CD8-positive, alpha-beta memory T cell (primary cell): ENCODE measurements around the gene MAMDC2. TPM values are rescaled to one million over a fixed set of nuclear protein-coding genes. Genes with fewer than 3 reads are reported as not detected.

Experiments
- CTCF ChIA-PET: fragments of 350-600 bp; sonication (Branson Sonifier 250); formaldehyde crosslinking; loops from one replicate; lab custom pipeline; 2021; ENCODE audit warnings: antibody characterized with exemption; lab: Charles Lee
- POLR2A ChIA-PET: fragments of 350-600 bp; sonication (Branson Sonifier 250); formaldehyde crosslinking; loops from one replicate; lab custom pipeline; 2021; ENCODE audit warnings: antibody characterized with exemption; lab: Charles Lee
- DNase-seq, 5 donors: peaks; one replicate each; pipeline versions ENCODE4 v3.0.0 to v3.0.0-alpha.2; 2020 to 2022; ENCODE audit warnings: mixed read lengths in 1 of 5
- H3K27ac ChIP-seq: one replicate; pipeline ENCODE4 v1.7.0; 2013; ENCODE audit warnings: low read depth, mild to moderate bottlenecking, low read length, moderate library complexity
- H3K27me3 ChIP-seq: 2 replicates; pipeline ENCODE4 v1.7.0; 2013; ENCODE audit warnings: low read length, mild to moderate bottlenecking; ENCODE audit not compliant: insufficient read depth, poor library complexity, severe bottlenecking
- H3K36me3 ChIP-seq: 2 replicates; pipeline ENCODE4 v1.7.0; 2013; ENCODE audit warnings: mild to moderate bottlenecking, low read length, moderate library complexity; ENCODE audit not compliant: insufficient read depth
- H3K4me1 ChIP-seq: 2 replicates; pipeline ENCODE4 v1.7.0; 2013; ENCODE audit warnings: mild to moderate bottlenecking, low read length, moderate library complexity; ENCODE audit not compliant: insufficient read depth
- H3K4me3 ChIP-seq: 2 replicates; pipeline ENCODE4 v1.7.0; 2013; ENCODE audit warnings: mild to moderate bottlenecking, low read length
- H3K9me3 ChIP-seq: 2 replicates; pipeline ENCODE4 v1.7.0; 2013; ENCODE audit warnings: mild to moderate bottlenecking, low read length
- H3K27ac Mint-ChIP-seq, 8 donors: one replicate each; pipeline ENCODE4 v1.8.0; 2020 to 2021; ENCODE audit warnings: mixed read lengths in 8 of 8, mild to moderate bottlenecking in 6 of 8, inconsistent platforms in 3 of 8, moderate library complexity in 3 of 8
- H3K27me3 Mint-ChIP-seq, 2 donors: one replicate each; pipeline ENCODE4 v1.8.0; 2020 to 2021; ENCODE audit warnings: mixed read lengths in 2 of 2, mild to moderate bottlenecking in 1 of 2, moderate library complexity in 1 of 2
- H3K36me3 Mint-ChIP-seq, 3 donors: one replicate each; pipeline ENCODE4 v1.8.0; 2020 to 2021; ENCODE audit warnings: mixed read lengths in 3 of 3, inconsistent platforms in 1 of 3, mild to moderate bottlenecking in 1 of 3
- H3K4me1 Mint-ChIP-seq, 3 donors: one replicate each; pipeline ENCODE4 v1.8.0; 2020 to 2021; ENCODE audit warnings: mixed read lengths in 3 of 3, inconsistent platforms in 1 of 3, mild to moderate bottlenecking in 1 of 3
- H3K4me3 Mint-ChIP-seq, 7 donors: one replicate each; pipeline ENCODE4 v1.8.0; 2020 to 2021; ENCODE audit warnings: mixed read lengths in 7 of 7, mild to moderate bottlenecking in 6 of 7, moderate library complexity in 4 of 7, inconsistent platforms in 2 of 7
- H3K9me3 Mint-ChIP-seq, 5 donors: one replicate each; pipeline ENCODE4 v1.8.0; 2020 to 2022; ENCODE audit warnings: mixed read lengths in 5 of 5, mild to moderate bottlenecking in 3 of 5, moderate library complexity in 2 of 5, inconsistent platforms in 1 of 5
- polyA plus RNA-seq: library from polyadenylated mRNA; unstranded; fragments of 300-500 nt; fragmentation: Illumina TruSeq; gene quantifications from one replicate; pipeline ENCODE4 v1.2.3, GENCODE V29; 2021
- total RNA-seq, 2 experiments: library from RNA; stranded (reverse); gene quantifications; one replicate each; pipeline ENCODE4 v1.2.3, GENCODE V29; 2021

The MAMDC2 gene
- total and polyA plus RNA-seq, 3 experiments from 2014 or later: 0.10 TPM; not detected in 2

GRCh38 chr9:70073756-70074155, 30.1 kb downstream of the MAMDC2 start:
- Mint-ChIP-seq H3K27me3 (peaks cover 1 to 8% of the 10 kb centered on the region in 2 donors), H3K27ac (no peak overlapping the region), H3K4me1 (no peaks in the 10 kb centered on the region), H3K4me3 (no peak overlapping the region), H3K9me3 (no peaks in the 10 kb centered on the region), H3K36me3 (no peaks in the 10 kb centered on the region)
- ChIA-PET POLR2A (no interaction called here), CTCF (interaction anchor here (1.3 kb wide), 1 partner anchor 37 kb away, joined by 3 read pairs; no protein-coding TSS in a partner anchor)
- DNase-seq: no peak
- no peak overlapping the region for H3K4me3 ChIP-seq
- no peaks in the 10 kb centered on the region for H3K27me3 ChIP-seq
- no peaks in the 10 kb centered on the region for H3K4me1 ChIP-seq
- no peak overlapping the region for H3K27ac ChIP-seq
- no peaks in the 10 kb centered on the region for H3K36me3 ChIP-seq
- no peaks in the 10 kb centered on the region for H3K9me3 ChIP-seq

GRCh38 chr9:70076678-70077077, 33.0 kb downstream of the MAMDC2 start:
- ChIA-PET CTCF (no interaction called here), POLR2A (no interaction called here)
- H3K4me3 ChIP-seq: no peak overlapping the region
- no peaks in the 10 kb centered on the region for H3K9me3 Mint-ChIP-seq
- H3K4me3 Mint-ChIP-seq: no peak overlapping the region
- H3K36me3 Mint-ChIP-seq: no peaks in the 10 kb centered on the region
- no peaks in the 10 kb centered on the region for H3K27me3 ChIP-seq
- H3K27ac ChIP-seq: no peak overlapping the region
- H3K4me1 ChIP-seq: no peaks in the 10 kb centered on the region
- H3K27me3 Mint-ChIP-seq: peaks cover 4 to 14% of the 10 kb centered on the region in 2 donors
- no peaks in the 10 kb centered on the region for H3K36me3 ChIP-seq
- no peaks in the 10 kb centered on the region for H3K4me1 Mint-ChIP-seq
- no peak overlapping the region for H3K27ac Mint-ChIP-seq
- no peaks in the 10 kb centered on the region for H3K9me3 ChIP-seq
- no peak for DNase-seq

GRCh38 chr9:70079417-70080037, 35.9 kb downstream of the MAMDC2 start:
- Mint-ChIP-seq H3K4me3 (no peak overlapping the region), H3K27ac (no peak overlapping the region), H3K27me3 (peaks cover 4 to 11% of the 10 kb centered on the region in 2 donors), H3K4me1 (no peaks in the 10 kb centered on the region), H3K9me3 (no peaks in the 10 kb centered on the region), H3K36me3 (no peaks in the 10 kb centered on the region)
- Histone ChIP-seq H3K36me3 (no peaks in the 10 kb centered on the region), H3K4me3 (no peak overlapping the region), H3K27ac (no peak overlapping the region), H3K27me3 (no peaks in the 10 kb centered on the region), H3K9me3 (no peaks in the 10 kb centered on the region), H3K4me1 (no peaks in the 10 kb centered on the region)
- ChIA-PET CTCF (no interaction called here), POLR2A (no interaction called here)
- DNase-seq: no peak

GRCh38 chr9:70080481-70081119, 37.0 kb downstream of the MAMDC2 start:
- no peak overlapping the region for H3K4me3 ChIP-seq
- no peaks in the 10 kb centered on the region for H3K36me3 ChIP-seq
- Mint-ChIP-seq H3K27ac (no peak overlapping the region), H3K9me3 (no peaks in the 10 kb centered on the region), H3K36me3 (no peaks in the 10 kb centered on the region), H3K4me3 (no peak overlapping the region), H3K27me3 (peaks cover 4 to 6% of the 10 kb centered on the region in 2 donors), H3K4me1 (no peaks in the 10 kb centered on the region)
- no peaks in the 10 kb centered on the region for H3K4me1 ChIP-seq
- no peak for DNase-seq
- no peaks in the 10 kb centered on the region for H3K9me3 ChIP-seq
- ChIA-PET POLR2A (no interaction called here), CTCF (no interaction called here)
- no peaks in the 10 kb centered on the region for H3K27me3 ChIP-seq
- no peak overlapping the region for H3K27ac ChIP-seq

GRCh38 chr9:70081120-70081495, 37.5 kb downstream of the MAMDC2 start:
- H3K27me3 Mint-ChIP-seq: peaks cover 4 to 6% of the 10 kb centered on the region in 2 donors
- CTCF ChIA-PET: no interaction called here
- H3K4me3 Mint-ChIP-seq: no peak overlapping the region
- Histone ChIP-seq H3K36me3 (no peaks in the 10 kb centered on the region), H3K27me3 (no peaks in the 10 kb centered on the region), H3K9me3 (no peaks in the 10 kb centered on the region), H3K27ac (no peak overlapping the region), H3K4me1 (no peaks in the 10 kb centered on the region), H3K4me3 (no peak overlapping the region)
- POLR2A ChIA-PET: no interaction called here
- H3K36me3 Mint-ChIP-seq: no peaks in the 10 kb centered on the region
- H3K27ac Mint-ChIP-seq: no peak overlapping the region
- H3K9me3 Mint-ChIP-seq: no peaks in the 10 kb centered on the region
- H3K4me1 Mint-ChIP-seq: no peaks in the 10 kb centered on the region
- no peak for DNase-seq

- ChIA-PET CTCF (no interaction called here), POLR2A (no interaction called here)
- no peak overlapping the region for H3K27ac ChIP-seq
- H3K4me1 Mint-ChIP-seq: no peaks in the 10 kb centered on the region
- H3K27me3 Mint-ChIP-seq: peaks cover 4 to 14% of the 10 kb centered on the region in 2 donors
- no peak overlapping the region for H3K4me3 ChIP-seq
- no peaks in the 10 kb centered on the region for H3K9me3 Mint-ChIP-seq
- H3K36me3 ChIP-seq: no peaks in the 10 kb centered on the region
- H3K36me3 Mint-ChIP-seq: no peaks in the 10 kb centered on the region
- H3K9me3 ChIP-seq: no peaks in the 10 kb centered on the region
- DNase-seq: no peak
- no peak overlapping the region for H3K27ac Mint-ChIP-seq
- H3K27me3 ChIP-seq: no peaks in the 10 kb centered on the region
- no peaks in the 10 kb centered on the region for H3K4me1 ChIP-seq
- H3K4me3 Mint-ChIP-seq: no peak overlapping the region
Observed at GRCh38 chr9:70083429-70083828, 39.8 kb downstream of the MAMDC2 start.

GRCh38 chr9:70085241-70085640, 41.6 kb downstream of the MAMDC2 start:
- H3K27ac ChIP-seq: no peak overlapping the region
- H3K4me1 Mint-ChIP-seq: no peaks in the 10 kb centered on the region
- no peaks in the 10 kb centered on the region for H3K36me3 Mint-ChIP-seq
- peaks cover 4 to 23% of the 10 kb centered on the region in 2 donors for H3K27me3 Mint-ChIP-seq
- H3K27ac Mint-ChIP-seq: no peak overlapping the region
- no peaks in the 10 kb centered on the region for H3K9me3 ChIP-seq
- no peak overlapping the region for H3K4me3 ChIP-seq
- no peaks in the 10 kb centered on the region for H3K36me3 ChIP-seq
- POLR2A ChIA-PET: no interaction called here
- DNase-seq: no peak
- CTCF ChIA-PET: no interaction called here
- H3K4me1 ChIP-seq: no peaks in the 10 kb centered on the region
- no peak overlapping the region for H3K4me3 Mint-ChIP-seq
- no peaks in the 10 kb centered on the region for H3K9me3 Mint-ChIP-seq
- H3K27me3 ChIP-seq: no peaks in the 10 kb centered on the region

GRCh38 chr9:70091103-70091502, 47.5 kb downstream of the MAMDC2 start:
- no peaks in the 10 kb centered on the region for H3K9me3 Mint-ChIP-seq
- POLR2A ChIA-PET: no interaction called here
- H3K4me3 Mint-ChIP-seq: no peak overlapping the region

More at GRCh38 chr9:70091103-70091502, 47.5 kb downstream of the MAMDC2 start:
- Histone ChIP-seq H3K4me1 (no peaks in the 10 kb centered on the region), H3K27me3 (no peaks in the 10 kb centered on the region), H3K27ac (no peak overlapping the region), H3K36me3 (no peaks in the 10 kb centered on the region), H3K4me3 (no peak overlapping the region), H3K9me3 (no peaks in the 10 kb centered on the region)
- no peak overlapping the region for H3K27ac Mint-ChIP-seq
- CTCF ChIA-PET: no interaction called here
- H3K27me3 Mint-ChIP-seq: peaks cover 2 to 27% of the 10 kb centered on the region in 2 donors
- no peaks in the 10 kb centered on the region for H3K36me3 Mint-ChIP-seq
- H3K4me1 Mint-ChIP-seq: peaks cover 3 to 12% (median 7%) of the 10 kb centered on the region in 3 donors
- no peak for DNase-seq
